ENCODE results near the gene OR2B6. TPM values are rescaled to one million over a fixed set of nuclear protein-coding genes. Genes with fewer than 3 reads are reported as not detected.

Gene OR2B6
- total RNA-seq, 1 donor from 2014 or later: not detected

- Mint-ChIP-seq H3K27ac (ENCODE audit: unreplicated experiment) (peak overlapping the region; percentile 93), H3K9me3 (ENCODE audit: unreplicated experiment) (no peaks in the 10 kb centered on the region), H3K4me1 (ENCODE audit: low read depth, unreplicated experiment) (peaks cover 11% of the 10 kb centered on the region), H3K36me3 (ENCODE audit: low read depth, unreplicated experiment) (no peaks in the 10 kb centered on the region), H3K4me3 (ENCODE audit: unreplicated experiment) (no peak overlapping the region), H3K27me3 (ENCODE audit: low read depth, unreplicated experiment) (peaks cover 8% of the 10 kb centered on the region)
- no peaks in the 10 kb centered on the region for H3K36me3 ChIP-seq (ENCODE audit: insufficient read depth, low read length)
- H2AFZ ChIP-seq (ENCODE audit: low read depth, low read length): no peak overlapping the region
- no peak for TF ChIP-seq EZH2 (IDR thresholded peaks at IDR 0.05; ENCODE audit: insufficient read depth, low read length)
- no peak for TF ChIP-seq CTCF (IDR thresholded peaks at IDR 0.05; ENCODE audit: insufficient read depth, low read depth, low read length)
- H3K4me2 ChIP-seq (ENCODE audit: low read length): peak overlapping the region; percentile 12
- no peaks in the 10 kb centered on the region for H4K20me1 ChIP-seq (ENCODE audit: insufficient read depth, low read length)
- DNase-seq (ENCODE audit: low read depth): peak; percentile 20
- no peak for FAIRE-seq
- no peaks in the 10 kb centered on the region for H3K79me2 ChIP-seq (ENCODE audit: insufficient read depth, low read length)
- H3K9ac ChIP-seq (ENCODE audit: low read length): no peak overlapping the region
- H3K4me1 ChIP-seq (ENCODE audit: insufficient read depth, low read length): no peaks in the 10 kb centered on the region
- H3K27ac ChIP-seq (ENCODE audit: low read depth, low read length): peak overlapping the region; percentile 28
- H3K4me3 ChIP-seq (ENCODE audit: insufficient read depth, low read depth, low read length): no peak overlapping the region
- H3K9me3 ChIP-seq (ENCODE audit: insufficient read depth, low read depth, low read length): no peaks in the 10 kb centered on the region
- no peaks in the 10 kb centered on the region for H3K27me3 ChIP-seq (ENCODE audit: insufficient read depth, low read length)
Observed at GRCh38 chr6:27986928-27987725, 30.1 kb downstream of the OR2B6 start.

- Histone ChIP-seq H3K4me2 (ENCODE audit: low read length) (no peak overlapping the region), H3K4me1 (ENCODE audit: insufficient read depth, low read length) (no peaks in the 10 kb centered on the region), H3K27ac (ENCODE audit: low read depth, low read length) (no peak overlapping the region), H3K36me3 (ENCODE audit: insufficient read depth, low read length) (no peaks in the 10 kb centered on the region), H3K9ac (ENCODE audit: low read length) (no peak overlapping the region), H3K4me3 (ENCODE audit: insufficient read depth, low read depth, low read length) (no peak overlapping the region), H3K9me3 (ENCODE audit: insufficient read depth, low read depth, low read length) (no peaks in the 10 kb centered on the region), H2AFZ (ENCODE audit: low read depth, low read length) (no peak overlapping the region), H4K20me1 (ENCODE audit: insufficient read depth, low read length) (no peaks in the 10 kb centered on the region), H3K27me3 (ENCODE audit: insufficient read depth, low read length) (no peaks in the 10 kb centered on the region), H3K79me2 (ENCODE audit: insufficient read depth, low read length) (no peaks in the 10 kb centered on the region)
- DNase-seq (ENCODE audit: low read depth) (no peak), FAIRE-seq (no peak)
- Mint-ChIP-seq H3K9me3 (ENCODE audit: unreplicated experiment) (no peaks in the 10 kb centered on the region), H3K4me1 (ENCODE audit: low read depth, unreplicated experiment) (no peaks in the 10 kb centered on the region), H3K27me3 (ENCODE audit: low read depth, unreplicated experiment) (peaks cover 6% of the 10 kb centered on the region), H3K4me3 (ENCODE audit: unreplicated experiment) (no peak overlapping the region), H3K27ac (ENCODE audit: unreplicated experiment) (no peak overlapping the region), H3K36me3 (ENCODE audit: low read depth, unreplicated experiment) (no peaks in the 10 kb centered on the region)
- TF ChIP-seq EZH2 (IDR thresholded peaks at IDR 0.05; ENCODE audit: insufficient read depth, low read length) (no peak), CTCF (IDR thresholded peaks at IDR 0.05; ENCODE audit: insufficient read depth, low read depth, low read length) (no peak)
Observed at GRCh38 chr6:27994616-27995015, 37.6 kb downstream of the OR2B6 start.
